Panc1 (cell line): ENCODE measurements around the gene FANCC.

Experiments used
- POLR2AphosphoS5 ChIP-seq: IDR thresholded peaks from 2 replicates; pipeline ENCODE4 v1.6.1; 2012; ENCODE audit warnings: mild to moderate bottlenecking, low read depth, low read length, moderate library complexity
- SIN3A ChIP-seq: IDR thresholded peaks from 2 replicates; pipeline ENCODE4 v1.6.1; 2012; ENCODE audit warnings: low read depth, mild to moderate bottlenecking, low read length, moderate library complexity, borderline replicate concordance; ENCODE audit not compliant: insufficient read depth
- TCF7L2 ChIP-seq: IDR thresholded peaks from 2 replicates; pipeline ENCODE4 v1.6.1; 2011; ENCODE audit warnings: mild to moderate bottlenecking, low read depth, low read length, inconsistent platforms
- TF ChIP-seq, protein P1 (sequence below): fragments of 450-650 bp; IDR thresholded peaks from 2 replicates; pipeline ENCODE4 v1.5.1; 2017; ENCODE audit warnings: mild to moderate bottlenecking
- TF ChIP-seq, protein P2 (sequence below), 2 experiments: IDR thresholded peaks; 2 replicates each; pipeline ENCODE4 v1.6.1; 2011 to 2012; ENCODE audit warnings: low read depth in 2 of 2, control low read depth in 1 of 2, low read length in 1 of 2, mild to moderate bottlenecking in 1 of 2, moderate library complexity in 1 of 2; ENCODE audit not compliant: insufficient read depth in 1 of 2

DNA sequence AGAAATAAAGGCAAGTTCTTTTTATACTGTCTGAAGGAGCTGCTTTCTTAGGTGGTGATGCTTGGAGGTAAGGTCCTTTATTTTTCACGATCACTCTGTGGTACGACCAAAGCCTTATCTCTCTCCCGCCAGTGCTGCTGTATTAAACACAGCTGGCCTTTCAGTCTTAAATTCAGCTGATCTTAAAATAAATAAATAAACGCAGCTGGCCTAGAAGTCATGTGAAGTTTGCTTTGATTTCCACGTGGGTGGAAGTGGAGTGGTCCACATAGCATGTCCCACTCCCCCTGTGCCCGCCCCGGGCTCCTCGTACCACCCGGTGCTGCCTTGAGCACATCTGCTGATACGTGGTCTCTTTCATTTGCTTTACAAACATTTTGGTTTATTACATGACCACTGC, 260.4 kb downstream of the FANCC start:
- TF ChIP-seq, protein P1, sequence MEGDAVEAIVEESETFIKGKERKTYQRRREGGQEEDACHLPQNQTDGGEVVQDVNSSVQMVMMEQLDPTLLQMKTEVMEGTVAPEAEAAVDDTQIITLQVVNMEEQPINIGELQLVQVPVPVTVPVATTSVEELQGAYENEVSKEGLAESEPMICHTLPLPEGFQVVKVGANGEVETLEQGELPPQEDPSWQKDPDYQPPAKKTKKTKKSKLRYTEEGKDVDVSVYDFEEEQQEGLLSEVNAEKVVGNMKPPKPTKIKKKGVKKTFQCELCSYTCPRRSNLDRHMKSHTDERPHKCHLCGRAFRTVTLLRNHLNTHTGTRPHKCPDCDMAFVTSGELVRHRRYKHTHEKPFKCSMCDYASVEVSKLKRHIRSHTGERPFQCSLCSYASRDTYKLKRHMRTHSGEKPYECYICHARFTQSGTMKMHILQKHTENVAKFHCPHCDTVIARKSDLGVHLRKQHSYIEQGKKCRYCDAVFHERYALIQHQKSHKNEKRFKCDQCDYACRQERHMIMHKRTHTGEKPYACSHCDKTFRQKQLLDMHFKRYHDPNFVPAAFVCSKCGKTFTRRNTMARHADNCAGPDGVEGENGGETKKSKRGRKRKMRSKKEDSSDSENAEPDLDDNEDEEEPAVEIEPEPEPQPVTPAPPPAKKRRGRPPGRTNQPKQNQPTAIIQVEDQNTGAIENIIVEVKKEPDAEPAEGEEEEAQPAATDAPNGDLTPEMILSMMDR, result no peak
- TF ChIP-seq, protein P2, sequence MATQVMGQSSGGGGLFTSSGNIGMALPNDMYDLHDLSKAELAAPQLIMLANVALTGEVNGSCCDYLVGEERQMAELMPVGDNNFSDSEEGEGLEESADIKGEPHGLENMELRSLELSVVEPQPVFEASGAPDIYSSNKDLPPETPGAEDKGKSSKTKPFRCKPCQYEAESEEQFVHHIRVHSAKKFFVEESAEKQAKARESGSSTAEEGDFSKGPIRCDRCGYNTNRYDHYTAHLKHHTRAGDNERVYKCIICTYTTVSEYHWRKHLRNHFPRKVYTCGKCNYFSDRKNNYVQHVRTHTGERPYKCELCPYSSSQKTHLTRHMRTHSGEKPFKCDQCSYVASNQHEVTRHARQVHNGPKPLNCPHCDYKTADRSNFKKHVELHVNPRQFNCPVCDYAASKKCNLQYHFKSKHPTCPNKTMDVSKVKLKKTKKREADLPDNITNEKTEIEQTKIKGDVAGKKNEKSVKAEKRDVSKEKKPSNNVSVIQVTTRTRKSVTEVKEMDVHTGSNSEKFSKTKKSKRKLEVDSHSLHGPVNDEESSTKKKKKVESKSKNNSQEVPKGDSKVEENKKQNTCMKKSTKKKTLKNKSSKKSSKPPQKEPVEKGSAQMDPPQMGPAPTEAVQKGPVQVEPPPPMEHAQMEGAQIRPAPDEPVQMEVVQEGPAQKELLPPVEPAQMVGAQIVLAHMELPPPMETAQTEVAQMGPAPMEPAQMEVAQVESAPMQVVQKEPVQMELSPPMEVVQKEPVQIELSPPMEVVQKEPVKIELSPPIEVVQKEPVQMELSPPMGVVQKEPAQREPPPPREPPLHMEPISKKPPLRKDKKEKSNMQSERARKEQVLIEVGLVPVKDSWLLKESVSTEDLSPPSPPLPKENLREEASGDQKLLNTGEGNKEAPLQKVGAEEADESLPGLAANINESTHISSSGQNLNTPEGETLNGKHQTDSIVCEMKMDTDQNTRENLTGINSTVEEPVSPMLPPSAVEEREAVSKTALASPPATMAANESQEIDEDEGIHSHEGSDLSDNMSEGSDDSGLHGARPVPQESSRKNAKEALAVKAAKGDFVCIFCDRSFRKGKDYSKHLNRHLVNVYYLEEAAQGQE (IDR thresholded peaks at IDR 0.05; ENCODE audit: insufficient read depth in 1 of 2, low read depth in 2 of 2, low read length in 1 of 2), result no peak
- TF ChIP-seq SIN3A (no peak), POLR2AphosphoS5 (no peak), TCF7L2 (no peak)
